ENCODE results near the gene RAPGEF1.
A peak's percentile ranks its signal among the peaks of the same experiment; 100 is the strongest.
"Not testable (repeated sequence)": the region's sequence is repeated elsewhere in the genome, so short reads cannot be mapped to it uniquely, and the experiment has no call there.

Gene RAPGEF1

GRCh38 chr9:131739959-131740648 lies at the start of gene RAPGEF1:
Gene RAPGEF1 (minus strand): TSS chr9:131740076. CDS start chr9:131739830, 246 bp downstream.
- peak; percentile 52 for DNase-seq

GRCh38 chr9:131788851-131789250 lies 49.0 kb upstream of the RAPGEF1 start:
- no peak for DNase-seq

GRCh38 chr9:131787838-131788237 lies 48.0 kb upstream of the RAPGEF1 start:
- no peak for DNase-seq

GRCh38 chr9:131784748-131785501 lies 45.0 kb upstream of the RAPGEF1 start:
- no peak for DNase-seq

- no peak for DNase-seq
Measured at GRCh38 chr9:131781069-131781468, 41.2 kb upstream of the RAPGEF1 start.

GRCh38 chr9:131776473-131776872 lies 36.6 kb upstream of the RAPGEF1 start:
- no peak for DNase-seq

- no peak for DNase-seq
Measured at GRCh38 chr9:131776036-131776435, 36.2 kb upstream of the RAPGEF1 start.

GRCh38 chr9:131774636-131775035 lies 34.8 kb upstream of the RAPGEF1 start:
- no peak for DNase-seq

- DNase-seq, result peak; percentile 13
Measured at GRCh38 chr9:131773911-131774379, 34.1 kb upstream of the RAPGEF1 start.

- no peak for DNase-seq
Measured at GRCh38 chr9:131772940-131773339, 33.1 kb upstream of the RAPGEF1 start.

GRCh38 chr9:131771646-131772045 lies 31.8 kb upstream of the RAPGEF1 start:
- no peak for DNase-seq

GRCh38 chr9:131769361-131769760 lies 29.5 kb upstream of the RAPGEF1 start:
- no peak for DNase-seq

- no peak for DNase-seq
Measured at GRCh38 chr9:131764568-131764967, 24.7 kb upstream of the RAPGEF1 start.

GRCh38 chr9:131762356-131762932 lies 22.6 kb upstream of the RAPGEF1 start:
- DNase-seq, result peak; percentile 63

GRCh38 chr9:131759017-131759647 lies 19.3 kb upstream of the RAPGEF1 start:
- no peak for DNase-seq

GRCh38 chr9:131757549-131757948 lies 17.7 kb upstream of the RAPGEF1 start:
- no peak for DNase-seq

GRCh38 chr9:131755541-131756198 lies 15.8 kb upstream of the RAPGEF1 start:
- peak; percentile 80 for DNase-seq

- no peak for DNase-seq
Measured at GRCh38 chr9:131754846-131755245, 15.0 kb upstream of the RAPGEF1 start.

GRCh38 chr9:131753751-131754150 lies 13.9 kb upstream of the RAPGEF1 start:
- not testable (repeated sequence) for DNase-seq

GRCh38 chr9:131752231-131752884 lies 12.5 kb upstream of the RAPGEF1 start:
- no peak for DNase-seq

GRCh38 chr9:131748411-131748955 lies 8.6 kb upstream of the RAPGEF1 start:
- no peak for DNase-seq

- peak; percentile 64 for DNase-seq
Measured at GRCh38 chr9:131747352-131747751, 7.5 kb upstream of the RAPGEF1 start.

All from CD4-positive, alpha-beta T cell treated with Interleukin-4 for 4 hours (primary cell).